Hematopoietic multipotent progenitor cell treated with erythropoietin and hydrocortisone succinate and interleukin-3 and kit ligand, for 4 days (in vitro differentiated cells): Measurements from ENCODE around the gene SENP8.
"Not testable (repeated sequence)": the region's sequence is repeated elsewhere in the genome, so short reads cannot be mapped to it uniquely, and the experiment has no call there.

ENCODE experiments used
- DNase-seq: peaks from one replicate; pipeline ENCODE4 v3.0.0-alpha.2; 2015

The SENP8 gene

DNA sequence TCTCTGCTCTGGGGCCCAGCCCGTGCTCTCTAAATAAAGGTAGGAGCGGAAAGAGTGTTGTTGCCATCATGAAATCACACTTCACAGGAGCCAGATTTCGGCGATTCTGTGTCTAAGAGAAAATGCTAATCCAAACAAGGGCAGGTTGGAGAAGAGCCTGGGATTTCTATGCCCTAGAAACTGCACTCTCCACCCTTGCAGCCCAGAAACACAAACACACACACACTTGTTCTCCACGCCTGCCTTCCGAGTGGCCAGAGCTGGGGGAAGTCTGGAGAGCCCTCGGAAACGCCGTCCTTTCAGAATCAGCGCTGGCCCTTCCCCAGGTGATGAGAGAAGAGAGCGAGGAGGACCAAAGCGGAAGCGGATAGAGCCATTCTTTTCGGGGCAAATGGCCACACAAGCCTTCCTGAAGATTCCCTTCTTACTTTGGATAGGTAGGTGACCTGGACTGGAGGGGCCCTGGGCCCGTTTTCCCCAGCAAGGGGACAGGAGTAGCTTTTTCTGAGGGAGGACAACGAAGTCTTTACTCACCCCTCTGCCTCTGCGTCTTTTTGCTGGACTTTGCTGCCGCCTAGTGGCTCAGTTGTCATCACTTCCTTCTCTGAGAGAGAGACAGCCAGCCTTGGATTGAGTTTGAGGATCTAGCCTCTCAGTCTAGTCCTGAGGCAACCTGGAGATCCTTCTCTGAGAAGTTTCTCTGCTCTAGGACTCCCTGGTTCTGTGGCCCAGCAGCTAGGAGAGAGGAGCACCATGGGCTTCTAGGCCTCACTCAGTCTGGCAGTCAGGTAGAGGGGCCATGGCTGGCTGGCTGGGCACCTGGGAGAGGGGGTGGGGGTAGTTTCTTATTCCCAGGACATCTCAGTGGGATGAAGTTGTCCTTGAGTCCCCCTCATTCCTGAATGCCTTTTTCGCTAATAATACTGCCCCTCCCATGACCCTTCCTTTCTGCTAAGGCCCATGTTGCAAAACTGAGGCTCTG is 37.7 kb downstream of the SENP8 start:
- DNase-seq = peak; percentile 92

DNA sequence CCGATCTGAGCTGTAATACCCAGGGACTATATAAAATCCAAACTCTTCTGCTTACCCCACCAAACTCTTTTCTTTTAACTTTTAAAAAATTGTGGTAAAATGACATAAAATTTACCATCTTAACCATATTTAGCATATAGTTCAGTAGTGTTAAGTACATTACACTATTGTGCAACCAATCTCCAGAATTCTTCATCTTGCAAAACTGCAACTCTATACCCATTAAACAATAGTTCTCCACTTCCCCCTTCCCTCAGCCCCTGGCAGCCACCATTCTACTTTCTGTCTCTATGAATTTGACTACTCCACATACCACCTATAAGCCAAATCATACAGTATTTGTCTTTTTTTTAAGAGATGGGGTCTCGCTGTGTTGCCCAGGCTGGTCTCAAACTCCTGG is 38.7 kb downstream of the SENP8 start:
- peak; percentile 46 for DNase-seq

GRCh38 chr15:72160696-72161245 is 42.6 kb downstream of the SENP8 start:
- no peak for DNase-seq

GRCh38 chr15:72161361-72162132 is 43.3 kb downstream of the SENP8 start:
- DNase-seq = no peak

- DNase-seq = no peak
Observed at GRCh38 chr15:72162569-72162968, 44.4 kb downstream of the SENP8 start.

- DNase-seq = no peak
Observed at GRCh38 chr15:72163719-72164118, 45.5 kb downstream of the SENP8 start.

DNA sequence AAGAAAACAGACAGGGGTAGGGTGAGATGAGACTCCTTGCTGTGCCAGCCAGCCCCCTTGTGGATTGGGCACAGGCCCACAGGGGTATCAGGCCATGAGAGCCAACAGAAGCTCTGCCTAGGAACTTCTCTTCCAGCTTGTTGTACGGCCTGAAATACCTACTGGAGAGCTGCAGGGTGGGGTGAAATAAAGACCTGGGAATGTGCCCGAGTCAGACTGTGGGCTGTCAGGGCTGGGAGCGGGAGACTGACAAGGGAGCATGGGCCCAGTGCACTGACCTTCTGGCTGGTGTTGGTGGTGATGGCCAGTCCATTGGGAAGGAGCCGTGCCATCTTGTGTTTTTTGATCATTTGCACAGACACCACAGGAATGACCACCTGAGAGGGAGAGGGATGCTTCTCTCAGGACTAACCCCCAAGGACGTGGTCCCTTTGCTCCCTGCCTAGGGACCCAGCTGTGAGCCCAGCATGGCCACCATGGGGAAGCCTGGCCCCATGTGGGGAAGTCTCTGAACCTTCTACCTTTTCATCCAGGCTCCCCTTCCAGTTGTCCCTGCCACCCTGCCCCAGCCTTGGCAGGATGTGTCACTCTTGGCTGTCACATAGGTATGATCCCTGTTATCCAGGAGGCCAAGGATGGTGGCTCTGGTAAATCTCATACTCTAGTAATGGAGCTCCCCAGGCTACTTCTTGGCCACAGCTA is 48.7 kb downstream of the SENP8 start:
- no peak for DNase-seq

DNA sequence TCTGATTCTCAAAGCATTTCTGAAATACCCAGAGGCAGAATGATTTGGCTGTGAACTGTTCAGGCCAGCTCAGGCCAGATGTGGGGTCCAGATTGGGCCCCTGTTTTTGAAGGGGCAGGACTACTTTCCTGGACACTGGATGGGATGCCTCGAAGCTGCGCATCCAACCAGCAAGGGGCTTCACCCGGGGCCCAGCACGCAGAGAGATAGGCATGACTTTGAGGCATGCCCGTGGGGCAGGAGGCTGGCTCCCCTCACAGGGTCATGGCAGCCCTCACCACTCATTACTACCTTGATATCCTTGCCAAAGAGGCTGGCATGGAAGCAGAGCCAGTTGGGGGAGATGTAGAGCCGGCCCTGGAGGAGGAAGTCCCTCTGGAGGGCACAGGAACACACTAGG is 49.2 kb downstream of the SENP8 start:
- no peak for DNase-seq

GRCh38 chr15:72168131-72168807 is 50.1 kb downstream of the SENP8 start:
- peak; percentile 89 for DNase-seq

- DNase-seq = peak; percentile 35
Observed at GRCh38 chr15:72168808-72169190, 50.6 kb downstream of the SENP8 start.

DNA sequence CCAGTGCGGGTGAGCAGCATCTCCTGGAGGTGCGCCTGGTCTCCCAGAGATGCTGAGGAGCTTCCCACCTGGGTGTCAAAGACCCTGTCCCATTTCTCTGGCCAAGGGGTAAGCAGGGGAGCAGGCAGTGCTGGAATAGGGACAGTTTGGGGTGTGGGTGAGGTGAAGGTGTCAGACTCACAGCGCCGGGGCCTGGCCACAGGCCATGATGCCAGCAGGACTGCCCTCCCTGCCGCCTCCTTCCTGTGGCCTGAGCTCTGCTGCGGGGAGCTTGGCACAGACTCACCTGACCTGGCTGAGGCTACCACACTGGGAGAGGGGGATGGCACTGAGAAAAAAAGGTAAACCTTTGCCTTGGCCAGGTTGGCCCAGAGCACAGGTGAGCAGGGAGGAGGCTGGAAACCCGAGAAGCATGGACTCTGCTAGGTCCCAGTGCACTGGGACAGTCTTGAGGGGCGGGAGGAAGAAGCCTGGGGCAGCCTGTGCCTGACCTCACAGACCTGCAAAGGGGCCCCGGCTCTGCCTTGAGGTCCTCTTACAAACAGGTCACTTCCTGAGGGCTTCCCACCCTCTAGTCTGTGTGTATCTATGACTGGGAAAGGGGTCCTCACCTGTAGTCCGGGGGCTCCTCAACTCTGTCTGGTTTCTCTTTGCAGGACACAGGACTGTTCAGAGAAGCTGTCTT is 51.2 kb downstream of the SENP8 start:
- no peak for DNase-seq

GRCh38 chr15:72169921-72170611 is 51.9 kb downstream of the SENP8 start:
- DNase-seq = no peak

GRCh38 chr15:72170691-72171090 is 52.5 kb downstream of the SENP8 start:
- DNase-seq = no peak

DNA sequence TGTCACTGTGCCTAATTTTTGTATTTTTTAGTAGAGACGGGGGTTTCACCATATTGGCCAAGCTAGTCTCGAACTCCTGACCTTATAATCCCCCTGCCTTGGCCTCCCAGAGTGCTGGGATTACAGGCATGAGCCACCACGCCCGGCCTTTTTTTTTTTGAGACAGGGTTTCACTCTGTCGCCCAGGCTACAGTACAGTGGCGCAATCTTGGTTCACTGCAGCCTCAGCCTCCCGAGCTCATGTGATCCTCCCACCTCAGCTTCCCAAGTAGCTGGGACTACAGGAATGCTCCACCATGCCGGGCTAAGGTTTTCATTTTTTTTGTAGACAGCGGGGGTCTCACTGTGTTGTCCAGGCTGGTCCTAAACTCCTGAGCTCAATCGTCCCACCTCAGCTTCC is 53.8 kb downstream of the SENP8 start:
- DNase-seq = not testable (repeated sequence)

GRCh38 chr15:72172796-72173195 is 54.6 kb downstream of the SENP8 start:
- DNase-seq = no peak

DNA sequence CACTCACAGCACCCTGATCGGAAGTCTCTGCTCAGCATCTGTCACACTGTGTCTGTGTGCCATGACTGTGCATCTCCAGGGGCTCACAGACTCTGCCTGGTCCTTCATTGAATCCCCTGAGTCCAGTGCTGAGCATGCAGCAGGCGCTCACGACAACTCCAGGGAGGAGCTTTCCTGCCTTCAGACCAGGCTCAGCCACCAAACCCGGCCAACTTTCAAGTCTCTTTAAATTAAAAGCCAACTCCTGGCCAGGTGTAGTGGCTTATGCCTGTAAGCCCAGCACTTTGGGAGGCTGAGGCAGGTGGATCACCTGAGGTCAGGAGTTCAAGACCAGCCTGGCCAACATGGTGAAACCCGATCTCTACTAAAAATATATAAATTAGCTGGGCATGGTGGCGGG is 55.2 kb downstream of the SENP8 start:
- no peak for DNase-seq

DNA sequence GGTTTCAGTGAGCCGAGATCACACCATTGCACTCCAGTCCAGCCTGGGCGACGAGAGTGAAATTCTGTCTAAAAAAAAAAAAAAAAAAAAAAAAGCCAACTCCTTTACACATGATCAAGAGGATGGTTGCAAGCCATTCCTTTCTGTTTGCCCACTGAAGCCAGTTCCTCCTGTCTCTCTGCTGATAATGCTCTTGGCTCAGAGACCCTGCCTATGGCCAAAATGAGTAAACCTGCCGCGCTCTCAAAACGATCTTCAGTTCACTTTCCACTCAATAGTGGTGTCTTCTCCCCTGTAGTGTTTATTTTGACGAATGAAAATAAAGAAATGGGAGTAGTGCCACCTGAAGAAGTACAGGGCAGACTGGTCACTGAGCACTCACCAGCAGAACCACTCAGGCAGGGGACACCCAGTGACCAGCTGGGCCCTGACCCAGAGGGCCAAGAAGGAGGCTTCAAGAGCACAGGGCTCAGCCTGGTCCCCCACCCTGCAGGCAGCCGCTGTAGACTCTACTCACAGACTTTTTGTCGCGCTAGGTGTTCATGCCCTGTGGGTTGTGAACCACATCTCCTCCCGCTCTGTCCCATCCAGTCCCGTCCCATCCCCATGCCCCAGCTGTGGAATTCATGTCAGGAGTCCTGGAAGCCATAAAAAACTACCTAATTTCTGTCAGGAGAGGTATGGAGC is 55.8 kb downstream of the SENP8 start:
- DNase-seq = no peak

DNA sequence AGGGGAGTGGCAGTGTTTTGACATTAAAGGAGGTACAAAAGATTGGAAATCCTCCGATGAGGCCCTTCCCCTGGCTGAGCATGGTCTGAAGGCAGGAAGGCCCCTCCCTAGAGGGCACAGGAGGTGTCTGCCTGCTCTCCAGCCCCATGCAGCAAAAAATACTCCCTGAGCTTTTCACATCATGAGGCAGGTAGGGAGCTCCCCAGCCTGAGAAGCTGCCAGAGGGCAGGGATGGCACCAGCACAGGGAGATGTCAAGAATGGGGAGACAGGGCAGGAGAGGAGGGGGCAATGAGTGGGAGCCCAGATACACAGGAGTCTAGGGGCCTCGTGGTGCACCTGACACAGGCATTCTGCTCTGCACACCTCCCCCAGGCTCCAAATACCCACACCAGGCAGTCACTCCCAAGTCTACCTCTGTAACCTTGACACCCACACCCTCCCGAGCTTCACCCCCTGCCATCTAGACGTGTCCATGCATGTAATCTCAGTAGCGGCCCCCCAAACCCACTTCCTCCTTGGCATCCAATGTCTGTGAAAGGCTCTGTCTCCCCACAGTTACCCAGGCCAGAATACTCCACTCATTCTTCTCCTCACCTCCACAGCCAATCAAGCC is 56.5 kb downstream of the SENP8 start:
- no peak for DNase-seq

DNA sequence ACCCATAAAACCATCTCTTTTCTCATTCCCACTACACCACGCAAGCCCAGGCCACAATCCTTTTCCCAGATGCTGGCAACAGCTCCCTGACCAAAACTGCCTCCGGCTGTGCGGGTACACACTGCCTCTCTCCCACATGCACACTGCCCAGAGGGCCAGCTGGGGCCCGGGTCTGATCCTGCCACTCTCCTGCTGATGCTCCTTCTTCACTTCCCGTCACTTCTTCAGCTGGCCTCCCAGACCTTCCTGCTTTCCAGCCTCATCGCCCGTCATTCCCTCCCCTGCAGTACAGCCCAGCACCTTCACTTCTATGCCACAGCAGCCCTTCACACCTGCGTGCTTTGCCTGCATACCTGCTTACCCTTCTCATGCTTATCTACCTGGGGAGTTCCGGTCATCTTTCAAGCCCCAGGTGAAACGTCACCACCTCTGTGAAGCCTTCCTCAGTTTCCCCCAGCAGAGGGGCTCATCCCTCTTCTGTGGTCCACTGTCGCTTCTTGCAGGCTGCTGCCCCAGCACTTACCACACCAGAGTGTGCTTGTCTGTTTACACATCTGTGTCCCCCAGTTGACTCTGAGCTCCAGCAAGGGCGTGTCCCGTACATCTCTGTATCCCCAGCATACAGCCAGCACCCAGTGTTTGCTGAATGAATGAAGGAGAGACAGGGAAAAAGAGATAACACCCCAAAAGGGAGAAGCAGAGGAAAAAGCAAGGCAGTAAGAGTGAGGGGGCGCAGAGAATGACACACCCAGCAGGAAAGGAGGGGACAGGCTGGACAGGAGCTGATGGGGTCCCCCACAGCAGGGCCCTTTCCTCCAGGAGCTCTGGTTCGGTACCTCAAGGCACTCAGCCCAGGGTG is 57.2 kb downstream of the SENP8 start:
- DNase-seq = no peak
